GM12872 (cell line): ENCODE results near the gene P2RX2.

Source experiments
- CTCF ChIP-seq: IDR thresholded peaks from 3 replicates; pipeline ENCODE4 v1.5.1; 2011; ENCODE audit warnings: low read depth, mild to moderate bottlenecking, low read length, moderate library complexity; ENCODE audit not compliant: insufficient read depth

Gene P2RX2

GRCh38 chr12:132651444-132652100, 33.0 kb downstream of the P2RX2 start:
- no peak for TF ChIP-seq CTCF

- no peak for TF ChIP-seq CTCF
These were observed 35.2 kb downstream of the P2RX2 start for GRCh38 chr12:132653567-132654290.

- no peak for TF ChIP-seq CTCF
These were observed 38.6 kb downstream of the P2RX2 start for GRCh38 chr12:132657004-132657727.

GRCh38 chr12:132658149-132658894, 39.7 kb downstream of the P2RX2 start:
- TF ChIP-seq CTCF = no peak

GRCh38 chr12:132659146-132659545, 40.6 kb downstream of the P2RX2 start:
- no peak for TF ChIP-seq CTCF

GRCh38 chr12:132660052-132660451, 41.5 kb downstream of the P2RX2 start:
- no peak for TF ChIP-seq CTCF

GRCh38 chr12:132660996-132661395, 42.4 kb downstream of the P2RX2 start:
- no peak for TF ChIP-seq CTCF
